H1 (cell line): ENCODE results near the gene SPACA4. TPM values are rescaled to one million over a fixed set of nuclear protein-coding genes. Genes with fewer than 3 reads are reported as not detected.

ENCODE experiments used
- ASH2L ChIP-seq: fragments of 200-600, 300-600 bp; sonication (generic); IDR thresholded peaks from one replicate; pipeline ENCODE4 v1.7.1; 2017; ENCODE audit warnings: low read length
- CTBP2 ChIP-seq: IDR thresholded peaks from 2 replicates; pipeline ENCODE4 v1.7.0; 2011; ENCODE audit warnings: borderline replicate concordance, mild to moderate bottlenecking, moderate library complexity, mixed read lengths, low read length; ENCODE audit not compliant: insufficient read depth, insufficient read length
- EGR1 ChIP-seq: IDR thresholded peaks from 2 replicates; pipeline ENCODE4 v1.6.1; 2011; ENCODE audit warnings: low read depth, low read length, borderline replicate concordance
- EZH2 ChIP-seq: fragments of 200-600 bp; sonication (generic); IDR thresholded peaks from 2 replicates; pipeline ENCODE4 v1.7.1; 2012; ENCODE audit warnings: low read depth, mild to moderate bottlenecking, moderate library complexity, low read length, inconsistent platforms; ENCODE audit not compliant: severe bottlenecking
- KDM1A ChIP-seq: fragments of 200-600, 300-600 bp; sonication (generic); IDR thresholded peaks from 2 replicates; pipeline ENCODE4 v1.7.1; 2016; ENCODE audit warnings: mild to moderate bottlenecking, low read length, borderline replicate concordance
- MAX ChIP-seq: IDR thresholded peaks from 2 replicates; pipeline ENCODE4 v1.6.1; 2012; ENCODE audit warnings: inconsistent platforms
- NANOG ChIP-seq: IDR thresholded peaks from 2 replicates; pipeline ENCODE4 v1.6.1; 2011; ENCODE audit warnings: low read length, low read depth, mild to moderate bottlenecking, inconsistent platforms; ENCODE audit not compliant: insufficient read depth, poor library complexity, severe bottlenecking
- NRF1 ChIP-seq: IDR thresholded peaks from 2 replicates; pipeline ENCODE4 v1.6.1; 2011; ENCODE audit warnings: mild to moderate bottlenecking, low read depth, low read length, improper control_type of control experiment
- POU5F1 ChIP-seq: IDR thresholded peaks from 2 replicates; pipeline ENCODE4 v1.6.1; 2011; ENCODE audit warnings: low read depth, mild to moderate bottlenecking, low read length, moderate library complexity
- RAD21 ChIP-seq, 2 experiments: IDR thresholded peaks in 1 of 2; conservative IDR thresholded peaks in 1 of 2; 2 replicates each; pipeline ENCODE4 v1.6.1; 2011; ENCODE audit warnings: low read depth in 2 of 2, low read length in 2 of 2, improper control_type of control experiment in 1 of 2, inconsistent platforms in 1 of 2, mild to moderate bottlenecking in 1 of 2, moderate library complexity in 1 of 2
- RNF2 ChIP-seq: fragments of 200-900, 300-1000 bp; sonication (generic); IDR thresholded peaks from 2 replicates; pipeline ENCODE4 v1.7.1; 2016; ENCODE audit warnings: borderline replicate concordance, low read depth, mild to moderate bottlenecking, antibody characterized with exemption, low read length; ENCODE audit not compliant: poor library complexity, severe bottlenecking; ENCODE audit errors: missing control alignments
- RXRA ChIP-seq: IDR thresholded peaks from 2 replicates; pipeline ENCODE4 v1.6.1; 2011; ENCODE audit warnings: low read depth, mild to moderate bottlenecking, low read length, moderate library complexity; ENCODE audit not compliant: insufficient read depth
- SAP30 ChIP-seq: fragments of 300-600 bp; sonication (generic); IDR thresholded peaks from 2 replicates; pipeline ENCODE4 v1.7.1; 2012; ENCODE audit warnings: low read length, moderate library complexity, mild to moderate bottlenecking, inconsistent platforms; ENCODE audit not compliant: insufficient read depth, insufficient replicate concordance
- SRF ChIP-seq: IDR thresholded peaks from 2 replicates; pipeline ENCODE4 v1.6.1; 2011; ENCODE audit warnings: mild to moderate bottlenecking, low read depth, low read length, moderate library complexity
- TAF1 ChIP-seq: IDR thresholded peaks from 2 replicates; pipeline ENCODE4 v1.6.1; 2011; ENCODE audit warnings: mild to moderate bottlenecking, low read depth, low read length
- TEAD4 ChIP-seq: IDR thresholded peaks from 2 replicates; pipeline ENCODE4 v1.6.1; 2012; ENCODE audit warnings: low read depth, low read length, inconsistent platforms, mixed read lengths
- YY1 ChIP-seq: IDR thresholded peaks from 2 replicates; pipeline ENCODE4 v1.6.1; 2011; ENCODE audit warnings: low read depth, mild to moderate bottlenecking, low read length
- polyA plus RNA-seq, 7 experiments: library from polyadenylated mRNA; depleted of rRNA in 3 of 7; stranded (reverse) in 5 of 7; unstranded in 2 of 7; fragments of >200 nt in 5 of 7; fragments of 200-250 nt in 2 of 7; gene quantifications; 1 replicate in 5 of 7; 2 replicates in 1 of 7; 4 replicates in 1 of 7; pipeline versions ENCODE4 v1.2.1 to v1.2.3, GENCODE V29; 2011 to 2013; ENCODE audit warnings: missing spikeins in 2 of 7, mixed read lengths in 2 of 7
- total RNA-seq: library from RNA; stranded (reverse); fragmentation: NEBNext Ultra II Directional; extraction: Animal tissue kit (Norgen Biotek cat#: 25700); gene quantifications from 2 replicates; pipeline ENCODE4 v1.2.1, GENCODE V29; 2021
- TF ChIP-seq, protein P1 (sequence below): IDR thresholded peaks from 2 replicates; pipeline ENCODE4 v1.6.1; 2012; ENCODE audit warnings: inconsistent platforms

The SPACA4 gene
- total and polyA plus RNA-seq, 2 of the 8 experiments (the other 6 are each of a cell fraction or from before 2014, with no cell fraction given): not detected

- no peak for TF ChIP-seq ASH2L
- peak; percentile 82 to 88 for TF ChIP-seq RAD21 (IDR thresholded peaks at IDR 0.05 in 1 of 2, conservative IDR thresholded peaks at IDR 0.05 in 1 of 2; ENCODE audit: low read depth in 2 of 2, low read length in 2 of 2)
- no peak for TF ChIP-seq RNF2
- TF ChIP-seq POU5F1: no peak
- no peak for TF ChIP-seq NRF1
- no peak for TF ChIP-seq SRF
- no peak for TF ChIP-seq MAX
- TF ChIP-seq TAF1: no peak
- TF ChIP-seq, protein P1, sequence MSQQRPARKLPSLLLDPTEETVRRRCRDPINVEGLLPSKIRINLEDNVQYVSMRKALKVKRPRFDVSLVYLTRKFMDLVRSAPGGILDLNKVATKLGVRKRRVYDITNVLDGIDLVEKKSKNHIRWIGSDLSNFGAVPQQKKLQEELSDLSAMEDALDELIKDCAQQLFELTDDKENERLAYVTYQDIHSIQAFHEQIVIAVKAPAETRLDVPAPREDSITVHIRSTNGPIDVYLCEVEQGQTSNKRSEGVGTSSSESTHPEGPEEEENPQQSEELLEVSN: no peak
- no peak for TF ChIP-seq YY1
- no peak for TF ChIP-seq TEAD4
- TF ChIP-seq KDM1A: peak; percentile 98
- no peak for TF ChIP-seq EGR1
- no peak for TF ChIP-seq SAP30
- no peak for TF ChIP-seq EZH2
- TF ChIP-seq RXRA: no peak
- no peak for TF ChIP-seq CTBP2
- no peak for TF ChIP-seq NANOG
These were observed 46.4 kb upstream of the SPACA4 start (continued) for GRCh38 chr19:48560095-48560530.
